ENCODE data around the gene LEMD3.

GRCh38 chr12:65237153-65237552, 67.8 kb downstream of the LEMD3 start:
- TF ChIP-seq NRF1 (IDR thresholded peaks at IDR 0.05; ENCODE audit: low read depth, low read length) = no peak
- TF ChIP-seq, protein P1, sequence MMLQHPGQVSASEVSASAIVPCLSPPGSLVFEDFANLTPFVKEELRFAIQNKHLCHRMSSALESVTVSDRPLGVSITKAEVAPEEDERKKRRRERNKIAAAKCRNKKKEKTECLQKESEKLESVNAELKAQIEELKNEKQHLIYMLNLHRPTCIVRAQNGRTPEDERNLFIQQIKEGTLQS (IDR thresholded peaks at IDR 0.05; ENCODE audit: insufficient read depth, low read depth, low read length) = no peak
- TF ChIP-seq POLR2AphosphoS5 (IDR thresholded peaks at IDR 0.05; ENCODE audit: low read depth, low read length) = no peak
- no peak for TF ChIP-seq POLR2A (IDR thresholded peaks at IDR 0.05; ENCODE audit: control extremely low read depth in 1 of 2, low read depth in 2 of 2, low read length in 2 of 2)
- no peak for TF ChIP-seq KDM5A (IDR thresholded peaks at IDR 0.05; ENCODE audit: low read length)
- TF ChIP-seq CTCF (IDR thresholded peaks at IDR 0.05; ENCODE audit: control extremely low read depth in 1 of 3, insufficient read depth in 1 of 3, low read depth in 1 of 3, low read length in 3 of 3) = no peak
- TF ChIP-seq YY1 (IDR thresholded peaks at IDR 0.05; ENCODE audit: low read depth, low read length) = no peak
- no peak for TF ChIP-seq SP1 (IDR thresholded peaks at IDR 0.05; ENCODE audit: low read depth, low read length)
- no peak for TF ChIP-seq MAFK (IDR thresholded peaks at IDR 0.05; ENCODE audit: low read depth, low read length)
- no peak for TF ChIP-seq CEBPB (IDR thresholded peaks at IDR 0.05; ENCODE audit: low read depth, low read length)

Data from H1 (cell line).